Limb (tissue), 2 donors: ENCODE measurements around the gene CHRM4.

Experiments used
- DNase-seq, 2 donors: peaks; one replicate each; pipeline ENCODE4 v3.0.0-alpha.2; 2016; ENCODE audit errors: extremely low spot score in 2 of 2

CHRM4 gene

DNA sequence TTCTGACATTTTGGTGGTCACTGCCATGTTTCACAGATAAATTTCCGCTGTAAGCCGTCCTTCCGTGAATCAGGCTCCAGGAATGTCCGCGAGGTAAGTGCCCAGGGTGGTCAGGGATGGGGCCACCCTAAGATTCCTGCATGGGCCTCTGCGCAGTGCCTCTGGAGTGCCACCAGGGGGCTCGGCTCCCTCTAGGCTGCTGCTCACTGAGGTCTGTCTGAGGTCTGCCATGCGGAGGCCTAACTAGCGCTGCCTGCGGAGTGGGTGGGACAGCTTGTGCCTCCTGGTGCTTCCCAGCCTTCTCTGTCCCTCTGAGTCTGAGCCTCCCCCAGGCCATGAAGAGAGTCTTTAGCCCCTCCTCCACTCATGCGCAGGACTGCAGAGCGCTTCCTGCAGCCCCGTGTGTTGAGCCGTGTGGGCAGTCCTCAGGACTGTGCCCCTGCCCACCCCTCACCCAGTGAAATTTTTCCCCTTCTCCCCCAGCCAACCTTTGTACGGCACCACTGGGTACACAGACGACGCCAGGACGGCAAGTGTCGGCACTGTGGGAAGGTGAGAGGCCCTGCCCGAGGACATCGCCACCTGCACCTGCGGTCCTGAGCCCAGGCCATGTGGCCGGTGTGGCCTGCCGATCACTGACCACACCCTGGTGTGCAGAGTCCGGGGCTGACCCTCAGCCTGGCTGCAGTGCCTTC, 22.0 kb downstream of the CHRM4 start:
- DNase-seq, result peak; percentile 70 to 71

DNA sequence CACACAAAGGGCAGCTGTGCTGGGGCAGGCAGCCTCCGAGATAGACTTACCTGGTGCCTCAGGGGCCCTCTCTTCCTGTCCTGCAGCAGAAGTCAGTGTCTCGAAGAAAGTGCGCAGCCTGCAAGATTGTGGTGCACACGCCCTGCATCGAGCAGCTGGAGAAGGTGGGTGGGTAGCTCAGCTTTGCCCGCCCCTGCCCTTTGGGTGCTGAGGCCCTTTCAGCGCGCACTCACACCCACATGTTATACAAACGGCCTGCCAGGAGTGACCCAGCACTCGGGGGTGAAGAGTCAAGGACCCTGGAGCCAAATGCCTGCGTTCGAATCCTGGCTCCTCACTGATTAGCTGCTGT, 23.7 kb downstream of the CHRM4 start:
- no peak for DNase-seq

DNA sequence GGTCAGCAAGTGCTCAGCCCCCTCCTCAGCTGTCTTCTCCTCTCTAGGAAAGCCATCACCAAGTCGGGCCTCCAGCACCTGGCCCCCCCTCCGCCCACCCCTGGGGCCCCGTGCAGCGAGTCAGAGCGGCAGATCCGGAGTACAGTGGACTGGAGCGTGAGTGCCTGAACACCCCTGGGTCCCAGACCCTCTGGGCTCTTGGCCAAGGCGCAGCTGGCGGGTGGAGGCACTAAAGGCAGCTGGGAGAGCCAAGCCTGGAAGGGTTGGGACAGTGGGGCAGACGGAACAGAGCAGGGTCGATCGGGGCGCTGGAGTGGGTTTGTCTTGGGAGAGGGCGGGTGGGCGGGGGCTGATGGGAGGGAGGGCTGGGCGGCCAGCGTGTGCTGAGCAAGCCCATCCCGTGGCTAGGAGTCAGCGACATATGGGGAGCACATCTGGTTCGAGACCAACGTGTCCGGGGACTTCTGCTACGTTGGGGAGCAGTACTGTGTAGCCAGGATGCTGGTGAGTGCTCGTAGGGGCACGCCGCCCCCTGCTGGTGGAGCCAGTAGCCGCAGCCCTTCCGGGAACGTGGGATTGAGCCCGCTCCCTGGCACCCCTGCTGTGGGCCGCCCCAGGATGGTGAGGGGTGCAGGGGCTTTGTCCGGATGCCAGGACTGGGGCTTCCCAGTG, 24.2 kb downstream of the CHRM4 start:
- peak in 1 of 2 donors; percentile 85 for DNase-seq

DNA sequence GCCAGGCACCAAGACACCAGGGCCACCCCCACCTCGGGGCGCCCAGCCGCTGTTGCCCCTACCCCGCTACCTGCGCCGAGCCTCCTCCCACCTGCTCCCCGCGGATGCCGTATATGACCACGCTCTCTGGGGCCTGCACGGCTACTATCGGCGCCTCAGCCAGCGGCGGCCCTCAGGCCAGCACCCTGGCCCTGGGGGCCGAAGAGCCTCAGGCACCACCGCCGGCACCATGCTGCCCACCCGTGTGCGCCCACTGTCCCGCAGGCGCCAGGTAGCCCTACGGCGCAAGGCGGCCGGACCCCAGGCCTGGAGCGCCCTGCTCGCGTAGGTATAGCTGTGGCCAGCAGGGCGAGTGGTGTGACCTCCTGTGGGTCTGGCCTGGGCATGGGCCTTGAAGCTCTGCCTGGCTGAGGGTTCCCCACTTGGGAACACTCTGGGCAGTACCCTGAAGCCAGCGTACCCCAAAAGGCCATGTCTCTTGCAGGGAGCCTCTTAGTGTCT, 24.9 kb downstream of the CHRM4 start:
- DNase-seq, result no peak

DNA sequence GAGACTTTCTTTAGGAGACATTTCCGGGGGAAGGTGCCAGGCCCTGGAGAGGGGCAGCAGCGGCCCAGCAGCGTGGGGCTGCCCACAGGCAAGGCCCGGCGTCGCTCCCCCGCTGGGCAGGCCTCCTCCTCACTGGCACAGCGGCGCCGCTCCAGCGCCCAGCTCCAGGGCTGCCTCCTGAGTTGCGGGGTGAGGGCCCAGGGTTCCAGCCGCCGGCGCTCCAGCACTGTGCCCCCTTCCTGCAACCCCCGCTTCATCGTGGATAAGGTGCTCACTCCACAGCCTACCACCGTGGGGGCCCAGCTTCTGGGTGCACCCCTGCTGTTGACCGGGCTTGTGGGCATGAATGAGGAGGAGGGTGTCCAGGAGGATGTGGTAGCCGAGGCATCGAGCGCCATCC, 25.3 kb downstream of the CHRM4 start:
- no peak for DNase-seq

DNA sequence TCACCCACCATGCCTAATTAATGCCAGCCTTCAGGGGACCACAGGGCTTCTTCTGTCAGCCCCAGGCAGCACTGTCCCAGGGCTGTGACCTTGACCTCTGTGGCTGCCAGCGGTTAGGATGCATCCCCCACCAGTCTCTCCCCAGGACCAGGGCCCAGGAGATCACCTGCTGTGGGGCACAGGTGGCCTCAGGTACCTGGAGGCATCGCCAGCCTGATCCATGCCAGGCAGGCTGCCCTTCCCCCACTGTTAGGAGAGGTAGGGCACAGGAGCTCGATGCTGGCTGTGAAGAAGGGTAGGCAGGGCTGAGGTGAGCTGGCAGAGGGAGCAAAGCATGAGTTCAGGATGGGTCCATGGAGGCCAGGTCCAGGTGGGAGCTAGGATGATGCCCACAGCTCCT, 26.8 kb downstream of the CHRM4 start:
- no peak for DNase-seq

DNA sequence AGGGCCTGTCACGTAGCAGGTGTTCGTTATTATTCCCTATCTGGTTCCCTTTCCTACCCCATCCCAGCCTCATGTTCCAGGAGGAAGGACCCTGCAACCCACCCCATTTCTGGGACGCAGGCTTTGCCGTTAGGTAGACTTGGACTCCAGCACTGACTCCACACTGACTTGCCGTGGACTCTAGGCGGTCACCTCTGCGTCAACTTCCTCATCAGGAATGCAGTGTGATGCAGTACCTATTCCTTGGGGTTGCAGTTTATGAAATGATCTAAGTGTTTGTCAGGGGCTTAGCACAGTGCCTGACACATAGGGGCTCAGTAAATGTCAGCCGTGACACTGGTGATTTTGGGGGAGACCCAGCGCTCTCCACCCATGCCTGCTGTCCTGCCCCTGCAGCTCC, 27.5 kb downstream of the CHRM4 start:
- no peak for DNase-seq

DNA sequence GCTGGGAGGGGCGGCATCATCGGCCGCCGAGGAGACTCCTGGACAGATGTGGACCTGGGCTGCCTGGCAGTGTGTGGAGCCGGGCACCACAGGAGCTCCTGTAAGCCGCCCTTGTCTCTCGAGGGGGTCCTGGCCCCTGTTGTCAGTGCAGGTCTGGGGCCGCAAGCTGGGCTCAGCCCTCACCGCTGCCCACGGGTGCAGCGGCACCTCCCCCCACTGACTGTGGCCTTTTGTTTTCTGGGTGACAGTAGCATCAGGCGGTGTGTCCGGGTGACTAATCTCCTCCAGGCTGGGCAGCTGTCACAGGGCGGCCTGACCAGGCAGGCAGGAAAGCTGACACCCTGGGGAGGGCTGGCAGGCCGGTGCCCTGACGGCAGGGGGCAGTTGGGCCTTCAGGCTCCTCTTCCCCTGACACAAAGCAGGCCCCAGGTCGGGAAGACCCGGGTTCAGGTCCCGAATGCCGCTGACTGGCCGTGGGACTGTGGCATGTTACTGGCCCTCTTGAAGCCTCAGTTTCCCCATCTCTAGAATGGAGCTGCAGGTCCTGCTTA, 28.0 kb downstream of the CHRM4 start:
- no peak for DNase-seq

DNA sequence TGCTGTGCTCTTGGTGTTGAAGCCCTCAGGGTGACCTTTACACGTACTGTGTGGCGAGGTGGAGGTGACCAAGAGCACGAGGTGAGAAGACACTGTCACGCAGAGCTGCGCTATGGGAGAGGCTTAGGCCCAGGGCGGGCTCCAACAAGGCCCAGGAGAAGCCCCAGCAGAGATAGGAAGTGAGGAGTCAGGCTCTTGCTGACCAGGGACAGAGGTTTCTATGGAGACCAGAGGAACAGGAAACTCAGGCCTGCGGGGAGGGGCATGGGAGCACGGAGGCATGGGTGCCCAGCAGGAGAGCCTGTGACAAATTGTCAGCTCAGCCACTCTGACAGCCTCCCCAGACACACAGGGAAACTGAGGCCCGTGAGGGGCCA, 28.6 kb downstream of the CHRM4 start:
- no peak for DNase-seq

DNA sequence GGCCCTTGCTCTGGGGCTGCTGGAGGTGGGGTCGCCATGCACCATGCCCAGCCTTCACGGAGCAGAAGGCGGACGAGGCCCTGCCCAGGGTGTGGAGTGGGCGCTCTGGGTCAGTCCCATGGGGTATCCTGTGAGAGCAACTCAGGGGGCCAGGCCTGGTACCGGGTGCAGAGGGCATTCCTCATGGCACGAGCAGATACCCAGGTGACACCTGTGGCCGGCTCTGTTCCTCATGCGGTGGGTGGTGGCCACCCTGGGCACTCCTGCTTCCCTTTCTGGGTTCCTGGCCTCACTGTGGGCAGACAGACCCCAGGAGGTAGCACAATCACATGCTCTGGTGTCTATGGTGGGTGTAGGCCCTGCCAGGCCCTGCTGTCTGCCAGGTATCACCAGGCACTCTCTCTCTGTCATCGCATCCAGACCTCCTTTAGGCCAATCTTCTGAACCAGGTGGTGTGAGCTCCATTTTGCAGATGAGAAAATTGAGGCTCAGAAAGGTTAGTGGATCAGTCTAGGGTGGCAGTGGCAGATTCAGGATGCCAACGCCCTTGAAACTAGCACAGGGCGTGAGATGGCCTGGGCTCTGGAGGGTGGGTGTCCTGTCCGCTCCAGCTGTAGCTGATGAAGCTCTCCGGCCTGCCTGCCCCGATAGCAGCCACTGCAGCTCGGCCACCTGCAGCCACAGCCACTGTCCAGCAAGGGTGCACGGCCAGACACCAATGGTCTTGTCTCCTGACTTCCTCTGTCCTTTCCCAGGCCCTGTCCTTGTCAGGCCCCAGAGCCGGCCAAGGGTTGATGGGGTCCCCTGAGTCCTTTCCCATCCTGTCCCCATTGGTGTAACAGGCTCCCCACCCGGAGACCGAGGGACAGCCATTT, 29.2 kb downstream of the CHRM4 start:
- DNase-seq, result no peak

DNA sequence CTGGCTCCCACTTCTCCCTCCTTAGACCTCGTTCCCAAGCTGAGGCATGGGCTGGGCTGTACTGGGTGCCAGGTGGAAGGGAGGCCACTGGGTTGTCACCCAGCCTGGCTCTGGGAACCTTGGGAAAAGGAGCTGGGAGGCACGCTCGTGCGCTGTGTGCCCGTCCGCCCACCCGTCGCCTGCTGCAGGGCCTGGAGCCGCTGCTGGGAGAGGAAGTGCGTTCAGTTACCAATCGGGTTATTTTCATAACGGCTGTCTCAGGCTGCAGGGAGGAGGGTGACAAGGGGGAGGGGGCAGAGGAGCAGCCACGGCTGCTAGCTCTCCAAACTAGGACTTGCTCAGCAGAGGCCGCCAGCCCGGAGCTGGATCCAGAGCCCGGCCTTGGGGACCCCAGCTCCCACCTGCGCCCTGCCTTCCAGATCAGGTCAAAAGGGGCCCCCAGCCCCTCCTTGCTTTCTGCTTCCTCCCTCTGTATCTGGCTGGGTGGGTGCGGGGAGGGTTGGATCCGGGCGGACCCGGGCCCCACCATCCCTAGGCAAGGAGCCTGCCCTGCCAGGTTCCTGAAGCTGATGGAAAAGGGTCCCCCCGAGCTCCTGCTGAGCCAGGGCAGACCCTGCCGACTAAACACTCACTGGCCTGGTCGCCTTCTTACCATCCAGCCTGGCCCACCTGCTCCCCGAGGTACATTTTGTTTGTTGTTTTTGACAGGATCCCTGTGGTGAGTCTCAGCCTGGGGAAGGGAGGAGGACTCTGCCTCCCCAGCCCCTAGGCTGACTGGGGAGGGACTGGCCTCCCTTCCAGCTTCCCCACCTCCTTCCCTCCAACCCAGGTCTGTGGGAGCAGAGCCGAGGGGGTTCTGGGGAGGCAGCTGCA, 30.1 kb downstream of the CHRM4 start:
- peak; percentile 63 to 71 for DNase-seq

DNA sequence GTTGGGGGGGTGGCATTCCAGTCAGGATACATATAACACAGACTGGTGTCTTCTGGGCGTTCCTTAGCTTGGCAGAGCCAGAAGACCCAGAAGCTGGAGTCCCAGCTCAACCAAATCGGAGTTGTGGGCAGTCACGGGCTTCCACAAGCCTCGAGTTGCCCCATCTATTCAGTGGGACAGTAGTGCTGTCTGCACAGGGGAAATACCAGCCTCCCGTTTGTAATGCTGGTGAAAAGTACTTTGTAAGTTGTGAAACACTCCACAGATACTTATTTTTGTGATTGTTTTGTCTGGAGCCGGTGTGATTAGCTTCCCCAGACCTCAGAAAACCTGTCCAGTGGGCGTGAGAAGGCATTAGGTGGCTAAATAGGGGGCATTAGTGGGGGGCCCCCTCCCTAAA, 30.7 kb downstream of the CHRM4 start:
- no peak for DNase-seq

DNA sequence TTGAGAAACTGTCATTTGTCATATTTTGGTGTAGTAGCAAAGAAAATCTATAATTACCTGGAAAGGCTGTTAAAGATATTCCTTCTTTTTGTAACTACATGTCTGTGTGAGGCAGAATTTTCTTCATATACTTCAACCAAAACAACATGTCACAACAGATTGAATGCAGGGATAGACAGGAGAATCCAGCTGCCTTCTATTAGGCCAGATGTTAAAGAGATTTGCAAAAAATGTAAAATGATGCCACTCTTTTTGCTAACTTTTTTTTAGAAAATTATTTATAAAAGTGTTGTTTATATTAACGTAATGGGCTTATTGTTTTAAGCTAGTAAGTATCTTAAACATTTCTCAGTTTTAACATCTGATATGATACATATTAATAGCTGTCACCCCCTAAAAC, 31.6 kb downstream of the CHRM4 start:
- DNase-seq, result no peak

DNA sequence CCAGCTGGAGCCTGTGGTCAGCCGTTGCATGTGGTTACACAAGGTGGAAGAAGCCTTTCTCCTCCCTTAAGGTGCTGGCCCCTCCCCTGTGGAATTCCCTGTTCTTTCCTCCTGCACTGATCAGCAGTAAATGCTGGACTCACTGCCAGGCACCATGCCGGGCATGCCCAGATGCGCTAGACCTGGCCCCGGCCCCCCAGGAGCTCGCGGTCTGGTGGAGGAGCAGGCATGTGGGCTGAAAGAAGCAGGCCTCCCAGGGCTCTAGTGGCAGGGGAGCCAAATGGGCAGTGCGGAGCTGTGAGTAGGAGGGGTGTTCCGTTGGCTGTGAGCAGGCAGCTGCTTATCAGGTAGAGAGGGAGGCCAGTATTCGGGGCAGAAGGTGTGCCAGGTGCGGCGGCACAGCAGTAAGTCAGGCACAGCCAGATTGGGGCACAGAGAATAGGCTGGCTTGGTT, 34.1 kb downstream of the CHRM4 start:
- no peak for DNase-seq

DNA sequence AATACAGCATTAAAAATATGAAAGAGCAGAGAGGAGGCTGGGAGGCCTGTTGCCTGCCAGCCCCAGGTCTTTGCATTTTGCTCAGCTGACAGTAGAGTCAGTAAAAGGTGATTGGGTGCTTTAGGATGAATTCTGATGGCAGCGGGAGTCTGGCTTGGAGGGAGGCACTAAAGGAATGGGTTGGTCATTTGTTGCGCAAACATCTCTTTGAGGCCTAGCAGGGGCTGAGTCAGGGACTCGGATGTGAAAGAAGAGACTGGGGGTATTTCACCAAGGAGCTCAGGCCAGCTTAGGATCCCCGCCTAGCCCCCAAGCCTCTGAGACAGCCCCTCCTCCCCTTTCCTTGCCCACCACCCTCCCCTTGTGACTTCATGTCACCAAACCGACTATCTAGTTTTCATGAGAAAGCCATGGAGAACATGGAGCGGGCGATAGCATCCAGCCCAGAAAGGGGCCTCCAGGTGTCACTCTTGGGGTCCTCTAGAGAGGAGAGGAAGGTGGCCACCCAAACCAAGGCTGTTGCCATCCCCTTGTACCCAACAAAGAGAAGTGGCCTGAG, 34.6 kb downstream of the CHRM4 start:
- DNase-seq, result no peak

DNA sequence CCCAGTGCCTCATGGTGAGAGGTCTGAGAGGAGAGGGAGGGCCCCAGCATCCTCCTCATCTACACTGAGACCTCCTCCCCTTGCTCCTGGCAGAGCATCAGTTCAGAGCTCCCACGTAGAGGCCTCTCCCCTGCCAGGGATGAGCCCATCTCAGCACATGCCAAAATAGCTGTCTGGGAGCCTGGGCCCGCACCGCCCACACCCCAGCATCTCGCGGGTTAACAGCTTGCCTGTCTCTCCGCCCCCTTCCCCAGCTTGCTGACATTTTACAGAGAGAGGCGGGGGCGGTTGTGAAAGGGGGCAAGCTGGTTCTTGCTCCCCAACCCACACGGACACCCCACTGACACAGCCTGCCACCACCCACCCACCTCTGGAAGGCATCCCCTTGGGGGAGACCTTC, 37.9 kb downstream of the CHRM4 start:
- DNase-seq, result no peak

DNA sequence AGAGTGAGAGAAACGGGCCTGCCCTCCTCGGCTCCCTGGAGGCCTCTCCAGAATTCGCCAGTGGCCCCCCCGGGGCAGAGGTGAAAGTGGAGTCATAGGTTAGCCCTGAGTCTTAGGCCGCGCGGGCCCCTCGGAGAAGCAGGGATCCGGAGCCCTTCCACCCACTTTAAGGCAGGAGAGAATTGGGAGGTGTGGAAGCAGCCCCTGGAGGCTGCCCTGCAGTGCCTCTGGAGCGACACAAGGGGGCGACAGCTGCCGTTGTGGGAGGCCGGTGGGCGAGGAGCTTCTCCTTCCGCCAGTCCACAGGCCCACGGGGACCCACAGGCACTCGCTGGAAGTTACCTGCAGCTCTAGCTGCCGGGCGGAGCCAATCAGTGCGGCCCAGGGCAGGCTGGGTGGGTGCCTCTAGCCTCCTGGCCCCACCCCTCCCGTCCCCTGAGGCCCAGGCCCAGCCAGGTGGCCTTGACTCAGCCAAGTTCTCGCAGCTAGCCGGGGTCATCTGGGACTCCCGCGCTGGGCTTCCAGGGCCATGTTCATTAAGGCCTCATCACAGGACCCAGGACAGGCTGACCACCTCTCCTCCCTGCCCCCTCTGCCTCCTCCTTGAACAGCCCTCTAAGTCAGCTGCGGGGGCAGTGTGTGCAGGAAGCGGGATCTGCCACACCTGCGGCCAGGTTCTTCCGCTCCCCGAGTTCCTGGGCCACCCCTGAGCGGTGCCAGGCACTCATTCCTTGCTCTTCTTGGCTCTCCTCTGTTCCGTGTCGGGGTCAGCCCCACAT, 39.3 kb downstream of the CHRM4 start:
- DNase-seq, result peak in 1 of 2 donors; percentile 68

DNA sequence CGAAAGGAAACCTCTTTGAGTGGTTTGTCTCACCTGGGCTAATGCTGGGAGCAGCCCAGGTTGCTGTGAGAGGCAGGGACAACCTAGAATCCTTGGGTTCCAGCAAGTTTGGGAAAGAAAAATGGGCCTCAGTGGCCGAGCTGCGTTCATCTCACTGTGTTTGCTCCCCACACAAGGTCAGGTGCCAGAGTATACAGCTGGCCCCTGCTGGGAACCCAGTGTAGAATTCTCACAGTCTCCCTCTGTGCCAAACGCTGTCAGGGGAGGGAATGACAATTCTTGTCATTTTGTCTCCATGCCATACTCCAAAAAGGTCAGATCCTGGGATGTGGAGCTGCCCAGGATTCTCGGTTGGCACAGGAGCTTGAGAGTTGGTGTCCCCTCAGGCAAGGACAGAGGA, 40.0 kb downstream of the CHRM4 start:
- DNase-seq, result no peak

DNA sequence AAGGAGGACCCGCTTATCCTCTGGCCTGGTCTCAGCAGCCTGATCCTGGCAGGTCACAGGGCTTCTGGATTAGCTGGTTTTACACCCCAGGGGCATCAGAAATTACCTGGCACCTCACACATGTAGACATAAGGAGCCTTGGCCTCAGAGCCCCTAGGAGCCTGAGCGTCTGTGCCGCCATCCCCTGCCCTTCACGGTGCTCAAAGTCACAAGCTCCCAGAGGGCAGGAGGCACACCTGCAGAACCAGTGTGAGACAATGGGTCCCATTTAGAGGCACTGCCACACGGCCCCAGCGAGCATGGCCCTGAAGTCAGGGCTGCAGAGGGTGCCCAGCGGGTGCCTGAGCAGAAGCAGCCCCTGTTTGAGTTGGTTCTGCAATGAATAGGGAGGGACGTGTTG, 40.4 kb downstream of the CHRM4 start:
- no peak for DNase-seq

DNA sequence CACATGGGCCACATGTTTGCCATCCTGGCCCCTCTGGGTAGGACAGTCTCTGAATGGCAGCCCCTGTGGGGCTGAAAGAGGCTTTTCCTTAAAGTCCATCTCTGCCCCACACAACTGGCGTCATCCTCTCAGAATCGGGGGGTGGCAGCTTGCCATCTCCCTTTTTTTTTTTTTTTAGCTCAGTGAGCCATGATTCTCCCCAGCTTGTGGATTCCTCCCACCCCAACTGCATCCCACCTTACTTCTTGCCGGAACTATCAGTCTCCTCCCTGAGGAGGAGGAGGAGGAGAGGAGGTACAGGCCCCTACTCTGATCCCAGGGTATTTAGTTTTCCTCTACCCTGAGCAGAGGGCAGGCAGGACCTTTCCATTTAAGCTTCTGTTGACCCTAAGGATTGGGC, 40.9 kb downstream of the CHRM4 start:
- no peak for DNase-seq
